Hematopoietic multipotent progenitor cell treated with erythropoietin and hydrocortisone succinate and interleukin-3 and kit ligand, for 15 days (in vitro differentiated cells): ENCODE data around the gene IGF1R.
A peak's percentile ranks its signal among the peaks of the same experiment; 100 is the strongest.
"Not testable (repeated sequence)": the region's sequence is repeated elsewhere in the genome, so short reads cannot be mapped to it uniquely, and the experiment has no call there.

Experiments
- DNase-seq: peaks from one replicate; pipeline ENCODE4 v3.0.0-alpha.2; 2015; ENCODE audit warnings: low spot score

Gene IGF1R

GRCh38 chr15:98647774-98648653 is at the start of gene IGF1R:
Gene IGF1R (plus strand): TSS chr15:98648539. CDS start chr15:98649582, 1,043 bp downstream.
- peak; percentile 87 for DNase-seq

GRCh38 chr15:98599909-98600691 is 48.2 kb upstream of the IGF1R start:
- no peak for DNase-seq

- no peak for DNase-seq
These were observed 43.4 kb upstream of the IGF1R start for GRCh38 chr15:98604983-98605382.

- no peak for DNase-seq
These were observed 39.0 kb upstream of the IGF1R start for GRCh38 chr15:98609144-98609852.

GRCh38 chr15:98610991-98611390 is 37.3 kb upstream of the IGF1R start:
- no peak for DNase-seq

GRCh38 chr15:98611808-98612207 is 36.5 kb upstream of the IGF1R start:
- no peak for DNase-seq

GRCh38 chr15:98612490-98613110 is 35.7 kb upstream of the IGF1R start:
- DNase-seq = no peak

GRCh38 chr15:98614681-98615080 is 33.7 kb upstream of the IGF1R start:
- DNase-seq = no peak

GRCh38 chr15:98616397-98616796 is 31.9 kb upstream of the IGF1R start:
- DNase-seq = no peak

GRCh38 chr15:98617328-98617980 is 30.9 kb upstream of the IGF1R start:
- DNase-seq = no peak

GRCh38 chr15:98618576-98618975 is 29.8 kb upstream of the IGF1R start:
- DNase-seq = not testable (repeated sequence)

- no peak for DNase-seq
These were observed 28.3 kb upstream of the IGF1R start for GRCh38 chr15:98620020-98620419.

GRCh38 chr15:98621021-98621420 is 27.3 kb upstream of the IGF1R start:
- DNase-seq = no peak

GRCh38 chr15:98625614-98626013 is 22.7 kb upstream of the IGF1R start:
- no peak for DNase-seq

GRCh38 chr15:98626153-98626552 is 22.2 kb upstream of the IGF1R start:
- no peak for DNase-seq

GRCh38 chr15:98628216-98628615 is 20.1 kb upstream of the IGF1R start:
- no peak for DNase-seq

- no peak for DNase-seq
These were observed 12.5 kb upstream of the IGF1R start for GRCh38 chr15:98635848-98636247.

GRCh38 chr15:98643115-98643514 is 5.2 kb upstream of the IGF1R start:
- peak; percentile 23 for DNase-seq

GRCh38 chr15:98646546-98647025 is 1.8 kb upstream of the IGF1R start:
- peak; percentile 14 for DNase-seq

GRCh38 chr15:98647026-98647773 is 1.1 kb upstream of the IGF1R start:
- peak; percentile 54 for DNase-seq
